ENCODE results near the gene NXPH2. TPM values are rescaled to one million over a fixed set of nuclear protein-coding genes. Genes with fewer than 3 reads are reported as not detected.

Gene NXPH2
- total RNA-seq, 2 donors from 2014 or later = 0.48 to 1.3 TPM

GRCh38 chr2:138771534-138771933 is 8.7 kb downstream of the NXPH2 start:
- Histone ChIP-seq H3K4me1 (no peaks in the 10 kb centered on the region), H3K27me3 (no peaks in the 10 kb centered on the region), H3K9me3 (no peaks in the 10 kb centered on the region), H3K36me3 (no peaks in the 10 kb centered on the region), H3K4me3 (no peak overlapping the region), H3K27ac (no peak overlapping the region)
- TF ChIP-seq, protein P1, sequence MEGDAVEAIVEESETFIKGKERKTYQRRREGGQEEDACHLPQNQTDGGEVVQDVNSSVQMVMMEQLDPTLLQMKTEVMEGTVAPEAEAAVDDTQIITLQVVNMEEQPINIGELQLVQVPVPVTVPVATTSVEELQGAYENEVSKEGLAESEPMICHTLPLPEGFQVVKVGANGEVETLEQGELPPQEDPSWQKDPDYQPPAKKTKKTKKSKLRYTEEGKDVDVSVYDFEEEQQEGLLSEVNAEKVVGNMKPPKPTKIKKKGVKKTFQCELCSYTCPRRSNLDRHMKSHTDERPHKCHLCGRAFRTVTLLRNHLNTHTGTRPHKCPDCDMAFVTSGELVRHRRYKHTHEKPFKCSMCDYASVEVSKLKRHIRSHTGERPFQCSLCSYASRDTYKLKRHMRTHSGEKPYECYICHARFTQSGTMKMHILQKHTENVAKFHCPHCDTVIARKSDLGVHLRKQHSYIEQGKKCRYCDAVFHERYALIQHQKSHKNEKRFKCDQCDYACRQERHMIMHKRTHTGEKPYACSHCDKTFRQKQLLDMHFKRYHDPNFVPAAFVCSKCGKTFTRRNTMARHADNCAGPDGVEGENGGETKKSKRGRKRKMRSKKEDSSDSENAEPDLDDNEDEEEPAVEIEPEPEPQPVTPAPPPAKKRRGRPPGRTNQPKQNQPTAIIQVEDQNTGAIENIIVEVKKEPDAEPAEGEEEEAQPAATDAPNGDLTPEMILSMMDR (IDR thresholded peaks at IDR 0.05) = no peak
- no peak for DNase-seq (ENCODE audit: low spot score)

DNA sequence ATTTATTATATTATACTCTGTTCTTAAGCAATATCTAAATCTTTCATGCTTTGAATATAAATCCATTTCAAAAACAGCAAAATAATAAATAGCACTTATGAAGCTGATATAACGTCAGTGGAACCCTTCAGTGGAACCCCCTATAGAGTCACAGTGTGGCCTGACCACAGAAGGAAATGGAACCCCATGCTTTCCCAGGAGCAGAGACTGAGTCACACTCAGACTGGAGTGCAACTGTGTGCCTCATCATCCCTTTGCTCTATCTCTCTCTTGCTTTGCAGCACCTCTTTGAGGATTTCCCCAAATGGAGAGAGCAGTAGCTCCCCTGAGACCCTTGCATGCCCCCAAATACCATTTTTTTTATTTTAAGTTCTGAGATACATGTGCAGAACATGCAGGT is 13.1 kb downstream of the NXPH2 start:
- TF ChIP-seq, protein P1 (IDR thresholded peaks at IDR 0.05) = no peak
- H3K4me3 ChIP-seq = no peak overlapping the region
- DNase-seq (ENCODE audit: low spot score) = no peak
- no peaks in the 10 kb centered on the region for H3K27me3 ChIP-seq
- no peaks in the 10 kb centered on the region for H3K36me3 ChIP-seq
- no peaks in the 10 kb centered on the region for H3K4me1 ChIP-seq
- H3K9me3 ChIP-seq = no peaks in the 10 kb centered on the region
- no peak overlapping the region for H3K27ac ChIP-seq

GRCh38 chr2:138766464-138766863 is 13.7 kb downstream of the NXPH2 start:
- Histone ChIP-seq H3K4me3 (no peak overlapping the region), H3K27ac (no peak overlapping the region), H3K4me1 (no peaks in the 10 kb centered on the region), H3K36me3 (no peaks in the 10 kb centered on the region), H3K27me3 (no peaks in the 10 kb centered on the region), H3K9me3 (no peaks in the 10 kb centered on the region)
- DNase-seq (ENCODE audit: low spot score) = no peak
- TF ChIP-seq, protein P1 (IDR thresholded peaks at IDR 0.05) = no peak

DNA sequence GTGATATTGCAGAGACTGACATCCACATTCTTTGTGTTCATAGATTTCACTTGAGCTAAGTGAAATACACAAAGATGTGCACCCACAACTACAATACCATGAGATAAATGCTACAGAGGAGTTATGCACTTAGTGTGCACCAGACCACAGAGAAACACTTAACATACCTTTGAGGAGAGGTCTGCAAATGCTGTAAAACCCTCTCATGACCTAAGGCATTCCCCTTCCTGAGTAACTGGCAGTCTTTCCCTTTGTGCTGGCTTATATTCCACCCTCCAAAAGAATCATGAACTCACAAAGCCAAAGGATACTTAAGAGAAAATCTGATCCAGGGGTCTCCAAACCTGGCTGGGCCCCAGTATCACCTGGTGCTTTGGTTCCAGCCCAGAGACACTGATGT is 16.2 kb downstream of the NXPH2 start:
- H3K36me3 ChIP-seq = no peaks in the 10 kb centered on the region
- TF ChIP-seq, protein P1 (IDR thresholded peaks at IDR 0.05) = no peak
- no peaks in the 10 kb centered on the region for H3K9me3 ChIP-seq
- H3K27ac ChIP-seq = no peak overlapping the region
- H3K4me3 ChIP-seq = no peak overlapping the region
- H3K27me3 ChIP-seq = no peaks in the 10 kb centered on the region
- DNase-seq (ENCODE audit: low spot score) = no peak
- no peaks in the 10 kb centered on the region for H3K4me1 ChIP-seq

GRCh38 chr2:138762533-138762932 is 17.7 kb downstream of the NXPH2 start:
- H3K4me3 ChIP-seq = no peak overlapping the region
- DNase-seq (ENCODE audit: low spot score) = no peak
- no peaks in the 10 kb centered on the region for H3K27me3 ChIP-seq
- TF ChIP-seq, protein P1 (IDR thresholded peaks at IDR 0.05) = no peak
- H3K27ac ChIP-seq = no peak overlapping the region
- no peaks in the 10 kb centered on the region for H3K4me1 ChIP-seq
- H3K36me3 ChIP-seq = no peaks in the 10 kb centered on the region
- no peaks in the 10 kb centered on the region for H3K9me3 ChIP-seq

DNA sequence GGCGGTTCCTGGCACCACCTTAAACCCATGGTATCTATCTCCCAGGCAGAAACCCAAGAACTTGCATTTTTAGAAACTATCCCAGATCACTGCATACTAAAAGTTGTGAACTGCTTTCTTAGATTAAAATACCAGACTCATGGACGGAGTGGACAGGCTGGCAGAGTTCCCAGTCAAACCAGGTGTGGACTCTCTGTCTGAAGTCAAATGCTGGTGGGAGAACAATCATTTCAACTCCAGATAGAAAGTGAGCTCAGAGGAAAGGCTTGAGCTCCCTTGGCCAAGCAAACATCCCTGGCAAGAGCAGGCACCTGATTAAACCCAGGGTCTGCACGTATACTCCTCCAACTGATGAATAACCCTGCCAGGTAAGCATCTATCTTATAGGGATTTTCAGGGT is 19.5 kb downstream of the NXPH2 start:
- no peak for DNase-seq (ENCODE audit: low spot score)
- no peaks in the 10 kb centered on the region for H3K27me3 ChIP-seq
- TF ChIP-seq, protein P1 (IDR thresholded peaks at IDR 0.05) = no peak
- H3K27ac ChIP-seq = no peak overlapping the region
- no peaks in the 10 kb centered on the region for H3K36me3 ChIP-seq
- H3K4me3 ChIP-seq = no peak overlapping the region
- no peaks in the 10 kb centered on the region for H3K4me1 ChIP-seq
- no peaks in the 10 kb centered on the region for H3K9me3 ChIP-seq
